GM12878 (cell line): Measurements from ENCODE around the gene COX19. TPM values are rescaled to one million over a fixed set of nuclear protein-coding genes. Genes with fewer than 3 reads are reported as not detected.

Experiments used
- ATAC-seq: fragments of 200-7000 bp; cut with Tn5 transposase; 3 replicates; pipeline ENCODE4 v1.9.1; 2020; ENCODE audit warnings: mild to moderate bottlenecking, moderate library complexity
- BruUV-seq: library from RNA; stranded (reverse); fragments of 400-500 nt; replicated peaks from 2 replicates; lab custom pipeline; 2021; lab: Mats Ljungman, UMichigan
- CTCF ChIA-PET: fragments of 300-600 bp; sonication (Branson Sonifier 250); formaldehyde crosslinking; extraction: SDS; loops from one replicate; lab custom pipeline; 2021; ENCODE audit warnings: inconsistent platforms; lab: Yijun Ruan, JAX
- POLR2A ChIA-PET: fragments of 350-600 bp; formaldehyde crosslinking; extraction: SDS; loops from one replicate; lab custom pipeline; 2021; ENCODE audit warnings: inconsistent platforms; lab: Charles Lee
- RAD21 ChIA-PET: fragments of 300-600 bp; sonication (Branson Sonifier 250); formaldehyde crosslinking; loops from one replicate; lab custom pipeline; 2023; ENCODE audit warnings: antibody characterized with exemption; ENCODE audit not compliant: unreplicated experiment; lab: Charles Lee
- SMC1A ChIA-PET: fragments of 300-600 bp; sonication (Branson Sonifier 250); formaldehyde crosslinking; loops from one replicate; lab custom pipeline; 2023; ENCODE audit not compliant: unreplicated experiment, uncharacterized antibody; lab: Charles Lee
- DNase-seq: peaks from one replicate; pipeline ENCODE4 v3.0.0-alpha.2; 2011; ENCODE audit warnings: low read depth, low spot score
- FAIRE-seq: peaks from 3 replicates; lab custom pipeline; 2011; peaks lifted over from hg19 to GRCh38; lab: Jason Lieb, UNC
- H2AFZ ChIP-seq: 2 replicates; pipeline ENCODE4 v1.6.0; 2011; ENCODE audit warnings: low read depth, low read length, control low read depth; ENCODE audit not compliant: control insufficient read depth
- H3K27ac ChIP-seq: 2 replicates; pipeline ENCODE4 v1.5.1; 2011; ENCODE audit warnings: control low read depth; ENCODE audit not compliant: control insufficient read depth, insufficient read depth
- H3K27me3 ChIP-seq, 2 experiments: replicated peaks in 1 of 2; 2 replicates each; pipeline versions ENCODE4 v1.6.0 to v1.6.1; 2011; ENCODE audit warnings: low read length in 1 of 2; ENCODE audit not compliant: control insufficient read depth in 2 of 2, insufficient read depth in 2 of 2
- H3K36me3 ChIP-seq, 2 experiments: 2 replicates each; pipeline ENCODE4 v1.5.1; 2011; ENCODE audit warnings: low read length in 1 of 2; ENCODE audit not compliant: control insufficient read depth in 2 of 2, insufficient read depth in 2 of 2
- H3K4me1 ChIP-seq: 2 replicates; pipeline ENCODE4 v1.6.1; 2011; ENCODE audit warnings: mild to moderate bottlenecking, low read length, moderate library complexity, mixed read lengths; ENCODE audit not compliant: control insufficient read depth, insufficient read depth
- H3K4me2 ChIP-seq: 2 replicates; pipeline ENCODE4 v1.6.0; 2011; ENCODE audit warnings: control low read depth; ENCODE audit not compliant: control insufficient read depth, insufficient read depth
- H3K4me3 ChIP-seq: fragments of 200-600 bp; sonication (generic); 2 replicates; pipeline ENCODE4 v1.5.1; 2016
- H3K79me2 ChIP-seq: 2 replicates; pipeline ENCODE4 v1.6.0; 2011; ENCODE audit warnings: low read length; ENCODE audit not compliant: control insufficient read depth, insufficient read depth
- H3K9ac ChIP-seq: 2 replicates; pipeline ENCODE4 v1.8.0; 2011; ENCODE audit warnings: low read length, control low read depth, mixed read lengths; ENCODE audit not compliant: control insufficient read depth, insufficient read depth
- H3K9me3 ChIP-seq: replicated peaks from 3 replicates; pipeline ENCODE4 v1.5.1; 2011; ENCODE audit warnings: mild to moderate bottlenecking, low read length; ENCODE audit not compliant: control insufficient read depth, insufficient read depth
- H4K20me1 ChIP-seq: 2 replicates; pipeline ENCODE4 v1.6.0; 2011; ENCODE audit not compliant: control insufficient read depth, insufficient read depth
- IKZF1 ChIP-seq: fragments of 450-650 bp; conservative IDR thresholded peaks from 2 replicates; pipeline ENCODE4 v1.6.1; 2017; ENCODE audit warnings: antibody characterized with exemption, mild to moderate bottlenecking
- JUND ChIP-seq: IDR thresholded peaks from 2 replicates; pipeline ENCODE4 v1.6.1; 2012; ENCODE audit warnings: low read depth, mild to moderate bottlenecking, low read length, improper control_type of control experiment, moderate library complexity
- KDM1A ChIP-seq: fragments of 200-600 bp; sonication (generic); IDR thresholded peaks from 2 replicates; pipeline ENCODE4 v1.6.1; 2016; ENCODE audit warnings: borderline replicate concordance
- MTA2 ChIP-seq: fragments of 450-650 bp; IDR thresholded peaks from 2 replicates; pipeline ENCODE4 v1.6.1; 2016; ENCODE audit warnings: low read depth, mild to moderate bottlenecking, moderate library complexity
- POLR2A ChIP-seq: IDR thresholded peaks from 2 replicates; pipeline ENCODE4 v1.6.1; 2011; ENCODE audit warnings: low read depth, mild to moderate bottlenecking, low read length
- RBBP5 ChIP-seq: fragments of 200-600 bp; sonication (generic); conservative IDR thresholded peaks from 2 replicates; pipeline ENCODE4 v1.6.1; 2016
- SPI1 ChIP-seq: IDR thresholded peaks from 2 replicates; pipeline ENCODE4 v1.6.1; 2011; ENCODE audit warnings: low read depth, mild to moderate bottlenecking, low read length, moderate library complexity, borderline replicate concordance; ENCODE audit not compliant: insufficient read depth
- ZNF274 ChIP-seq: IDR thresholded peaks from one replicate; pipeline ENCODE4 v1.8.0; 2011; ENCODE audit not compliant: insufficient read length, insufficient read depth
- ZNF622 ChIP-seq: fragments of 450-650 bp; IDR thresholded peaks from 2 replicates; pipeline ENCODE4 v1.6.1; 2017; ENCODE audit warnings: mild to moderate bottlenecking, inconsistent platforms
- WGBS: methylation state at CpG from one replicate; pipeline ENCODE4 v1.1.6; 2016; ENCODE audit warnings: low lambda C conversion rate; ENCODE audit not compliant: insufficient replicate concordance, insufficient coverage; ENCODE audit errors: missing lambda C conversion rate; 5-methylcytosine and 5-hydroxymethylcytosine counted together
- in situ Hi-C: fragments of 300-500 bp; cut with MboI; formaldehyde crosslinking; loops from 9 replicates; pipeline ENCODE4 v1.14.3; 2018; ENCODE audit warnings: mixed read lengths
- intact Hi-C: fragments of 100-400 bp; cut with micrococcal nuclease; formaldehyde crosslinking; loops from one replicate; pipeline ENCODE4 v1.14.2; 2022; ENCODE audit not compliant: unreplicated experiment
- polyA plus RNA-seq, 11 experiments: library from polyadenylated mRNA; depleted of rRNA in 4 of 11; unstranded in 6 of 11; stranded (reverse) in 5 of 11; fragments of >200 nt; fragmentation: Nextera tagmentation in 4 of 11; fragmentation: Illumina TruSeq in 1 of 11; extraction: Ambion mirVana in 4 of 11; extraction: Trizol in 1 of 11; gene quantifications; 1 replicate in 1 of 11; 2 replicates in 10 of 11; pipeline versions ENCODE4 v1.2.1 to v1.2.3, GENCODE V29; 2011 to 2016; ENCODE audit warnings: inconsistent platforms in 2 of 11, missing spikeins in 2 of 11, low read depth in 1 of 11
- total RNA-seq, 4 experiments: library from RNA; depleted of rRNA in 3 of 4; stranded (reverse); fragments of >200 nt in 3 of 4; fragmentation: Illumina TruSeq in 1 of 4; extraction: Trizol in 1 of 4; gene quantifications; 2 replicates each; pipeline versions ENCODE4 v1.2.1 to v1.2.3, GENCODE V29; 2013 to 2021
- TF ChIP-seq, protein P1 (sequence below), 3 experiments: IDR thresholded peaks in 2 of 3; conservative IDR thresholded peaks in 1 of 3; 2 replicates each; pipeline ENCODE4 v1.5.1; 2011; ENCODE audit warnings: low read depth in 3 of 3, low read length in 3 of 3, mild to moderate bottlenecking in 3 of 3, control low read depth in 2 of 3, moderate library complexity in 2 of 3, inconsistent platforms in 1 of 3, mixed read lengths in 1 of 3; ENCODE audit not compliant: control insufficient read depth in 2 of 3, insufficient read depth in 1 of 3; ENCODE audit errors: extremely low read depth in 1 of 3

Gene COX19
- total and polyA plus RNA-seq, 10 of the 15 experiments (the other 5 are each of a cell fraction or from before 2014, with no cell fraction given) = 3.7 to 17.9 (median 10.8) TPM

DNA sequence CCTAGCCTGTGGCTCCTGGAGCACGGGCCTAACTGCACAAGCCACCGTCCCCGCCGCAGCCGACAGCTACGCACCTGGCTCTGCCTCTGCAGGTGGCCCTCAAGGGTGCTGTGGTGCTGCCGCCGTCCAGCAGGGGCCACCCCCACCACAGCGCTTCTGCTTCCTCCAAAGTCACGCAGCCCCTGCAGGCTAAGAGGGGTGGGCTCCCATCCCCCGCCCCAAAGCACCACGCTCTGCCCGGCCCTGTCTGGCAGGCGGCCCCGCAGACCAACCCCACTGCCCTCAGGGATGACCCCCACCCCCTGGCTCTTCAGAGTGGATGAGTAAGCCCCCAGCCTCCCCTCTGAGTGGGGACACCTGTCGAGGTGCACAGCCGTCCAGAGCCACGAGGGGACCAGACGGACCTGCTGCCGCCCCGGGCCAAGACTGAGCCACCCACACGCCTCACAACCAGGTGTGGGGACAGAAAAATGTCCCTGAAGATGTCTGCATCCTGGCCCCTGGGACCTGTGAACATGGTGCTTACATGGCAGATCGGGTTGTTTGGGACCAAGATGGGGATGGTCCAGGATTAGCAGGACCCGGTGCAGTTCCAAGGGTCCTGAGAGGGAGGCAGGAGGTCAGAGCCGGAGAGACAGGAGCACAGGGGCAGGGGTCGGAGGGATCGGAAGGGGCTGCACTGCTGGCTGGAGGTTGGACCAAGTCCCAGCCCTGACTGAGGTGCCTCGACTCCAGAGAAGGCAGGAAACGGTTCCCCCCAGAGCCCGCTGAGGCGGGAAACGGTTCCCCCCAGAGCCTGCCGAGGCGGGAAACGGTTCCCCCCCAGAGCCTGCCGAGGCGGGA is 11.9 kb downstream of the COX19 start:
- ChIA-PET CTCF (interaction anchor here (0.6 kb wide), 1 partner anchor 108 kb away, joined by 3 read pairs; no protein-coding TSS in a partner anchor), POLR2A (no interaction called here)
- BruUV-seq = no TSS peak
- 20% methylated on average over 35 of the region's 37 CpGs for WGBS
- intact Hi-C loops = no loop called here
- Histone ChIP-seq H3K27ac (no peak overlapping the region), H3K9ac (no peak overlapping the region), H3K4me2 (peak overlapping the region; percentile 1), H3K9me3 (no peaks in the 10 kb centered on the region; the same call in 2 of the 3 replicates)
- no peak for DNase-seq
- no peak for TF ChIP-seq KDM1A
- peak; percentile 68 for TF ChIP-seq POLR2A
- no peak for TF ChIP-seq RBBP5
- TF ChIP-seq, protein P1, sequence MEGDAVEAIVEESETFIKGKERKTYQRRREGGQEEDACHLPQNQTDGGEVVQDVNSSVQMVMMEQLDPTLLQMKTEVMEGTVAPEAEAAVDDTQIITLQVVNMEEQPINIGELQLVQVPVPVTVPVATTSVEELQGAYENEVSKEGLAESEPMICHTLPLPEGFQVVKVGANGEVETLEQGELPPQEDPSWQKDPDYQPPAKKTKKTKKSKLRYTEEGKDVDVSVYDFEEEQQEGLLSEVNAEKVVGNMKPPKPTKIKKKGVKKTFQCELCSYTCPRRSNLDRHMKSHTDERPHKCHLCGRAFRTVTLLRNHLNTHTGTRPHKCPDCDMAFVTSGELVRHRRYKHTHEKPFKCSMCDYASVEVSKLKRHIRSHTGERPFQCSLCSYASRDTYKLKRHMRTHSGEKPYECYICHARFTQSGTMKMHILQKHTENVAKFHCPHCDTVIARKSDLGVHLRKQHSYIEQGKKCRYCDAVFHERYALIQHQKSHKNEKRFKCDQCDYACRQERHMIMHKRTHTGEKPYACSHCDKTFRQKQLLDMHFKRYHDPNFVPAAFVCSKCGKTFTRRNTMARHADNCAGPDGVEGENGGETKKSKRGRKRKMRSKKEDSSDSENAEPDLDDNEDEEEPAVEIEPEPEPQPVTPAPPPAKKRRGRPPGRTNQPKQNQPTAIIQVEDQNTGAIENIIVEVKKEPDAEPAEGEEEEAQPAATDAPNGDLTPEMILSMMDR (IDR thresholded peaks at IDR 0.05 in 2 of 3, conservative IDR thresholded peaks at IDR 0.05 in 1 of 3; ENCODE audit: control insufficient read depth in 2 of 3, extremely low read depth in 1 of 3, insufficient read depth in 1 of 3, low read depth in 3 of 3, low read length in 3 of 3) = peak in 2 of 3 experiments; percentile 18 to 19; a peak in 2 of 6 replicates
- no peak for TF ChIP-seq ZNF622
- no peak for TF ChIP-seq ZNF274
- TF ChIP-seq IKZF1 = no peak
- TF ChIP-seq JUND = no peak
- no peak for TF ChIP-seq MTA2
- no peak for TF ChIP-seq SPI1
- TF ChIP-seq, all 136 proteins: peak for 2
- peaks cover 8% of the 10 kb centered on the region for H3K4me1 ChIP-seq
- ChIA-PET RAD21 (interaction anchor here (0.8 kb wide), 1 partner anchor 30 kb away, joined by 4 read pairs; no protein-coding TSS in a partner anchor), SMC1A (interaction anchor here (1.3 kb wide), 1 partner anchor 10 kb away, joined by 5 read pairs; no protein-coding TSS in a partner anchor)
- in situ Hi-C loops = loop anchor here (5.0 kb wide), 1 partner anchor 646 kb away; no protein-coding TSS in a partner anchor
- peak; percentile 49 for ATAC-seq
- no peaks in the 10 kb centered on the region for H3K27me3 ChIP-seq
- H3K4me3 ChIP-seq = no peak overlapping the region
- H4K20me1 ChIP-seq = no peaks in the 10 kb centered on the region
- peaks cover 7 to 10% of the 10 kb centered on the region in 2 experiments for H3K36me3 ChIP-seq
- FAIRE-seq = no peak
- H3K79me2 ChIP-seq = no peaks in the 10 kb centered on the region
- no peak overlapping the region for H2AFZ ChIP-seq
